Common myeloid progenitor, CD34-positive (primary cell): ENCODE data around the gene TRIM28.

Source experiments
- CTCF ChIA-PET: fragments of 350-600 bp; sonication (Branson Sonifier 250); formaldehyde crosslinking; loops from one replicate; lab custom pipeline; 2021; ENCODE audit warnings: antibody characterized with exemption; lab: Charles Lee
- POLR2A ChIA-PET: fragments of 350-600 bp; sonication (Branson Sonifier 250); formaldehyde crosslinking; loops from one replicate; lab custom pipeline; 2021; ENCODE audit warnings: antibody characterized with exemption; lab: Charles Lee
- DNase-seq, 3 donors: peaks; one replicate each; pipeline versions ENCODE4 v3.0.0 to v3.0.0-alpha.2; 2013
- H3K27ac ChIP-seq, 2 experiments: 1 replicate in 1 of 2; 2 replicates in 1 of 2; pipeline ENCODE4 v1.7.0; 2013; ENCODE audit warnings: inconsistent platforms in 2 of 2, low read length in 2 of 2, mild to moderate bottlenecking in 2 of 2, low read depth in 1 of 2, moderate library complexity in 1 of 2; ENCODE audit not compliant: severe bottlenecking in 2 of 2, insufficient read depth in 1 of 2, poor library complexity in 1 of 2
- H3K27me3 ChIP-seq, 5 experiments: replicated peaks in 2 of 5; 1 replicate in 3 of 5; 2 replicates in 2 of 5; pipeline versions ENCODE4 v1.6.1 to v1.7.0; 2013; ENCODE audit warnings: low read length in 4 of 5, mild to moderate bottlenecking in 2 of 5, moderate library complexity in 2 of 5, inconsistent platforms in 1 of 5; ENCODE audit not compliant: insufficient read depth in 5 of 5, control insufficient read depth in 4 of 5
- H3K36me3 ChIP-seq, 4 experiments: 1 replicate in 2 of 4; 2 replicates in 2 of 4; pipeline versions ENCODE4 v1.6.1 to v1.7.0; 2013; ENCODE audit warnings: low read length in 3 of 4, control low read depth in 1 of 4, mild to moderate bottlenecking in 1 of 4; ENCODE audit not compliant: control insufficient read depth in 4 of 4, insufficient read depth in 4 of 4
- H3K4me1 ChIP-seq, 4 experiments: 1 replicate in 3 of 4; 2 replicates in 1 of 4; pipeline versions ENCODE4 v1.6.1 to v1.7.1; 2013; ENCODE audit warnings: low read length in 3 of 4, mild to moderate bottlenecking in 3 of 4, control low read depth in 1 of 4, inconsistent platforms in 1 of 4, moderate library complexity in 1 of 4; ENCODE audit not compliant: control insufficient read depth in 4 of 4, insufficient read depth in 4 of 4; ENCODE audit errors: control extremely low read depth in 1 of 4
- H3K4me3 ChIP-seq, 7 experiments: 1 replicate in 4 of 7; 2 replicates in 3 of 7; pipeline versions ENCODE4 v1.5.1 to v1.7.0; 2013; ENCODE audit warnings: mild to moderate bottlenecking in 7 of 7, low read length in 6 of 7, moderate library complexity in 6 of 7, inconsistent platforms in 2 of 7, low read depth in 2 of 7, control low read depth in 1 of 7; ENCODE audit not compliant: insufficient read depth in 4 of 7, control insufficient read depth in 1 of 7; ENCODE audit errors: extremely low read depth in 1 of 7
- H3K9me3 ChIP-seq, 5 experiments: 1 replicate in 4 of 5; 2 replicates in 1 of 5; pipeline versions ENCODE4 v1.6.1 to v1.7.1; 2013; ENCODE audit warnings: low read length in 4 of 5, mild to moderate bottlenecking in 2 of 5, inconsistent platforms in 1 of 5, low read depth in 1 of 5, moderate library complexity in 1 of 5; ENCODE audit not compliant: control insufficient read depth in 4 of 5, insufficient read depth in 2 of 5; ENCODE audit errors: control extremely low read depth in 1 of 5
- WGBS: methylation state at CpG from one replicate; pipeline ENCODE4 v1.1.5; 2013; ENCODE audit not compliant: insufficient coverage; 5-methylcytosine and 5-hydroxymethylcytosine counted together

Gene TRIM28

DNA sequence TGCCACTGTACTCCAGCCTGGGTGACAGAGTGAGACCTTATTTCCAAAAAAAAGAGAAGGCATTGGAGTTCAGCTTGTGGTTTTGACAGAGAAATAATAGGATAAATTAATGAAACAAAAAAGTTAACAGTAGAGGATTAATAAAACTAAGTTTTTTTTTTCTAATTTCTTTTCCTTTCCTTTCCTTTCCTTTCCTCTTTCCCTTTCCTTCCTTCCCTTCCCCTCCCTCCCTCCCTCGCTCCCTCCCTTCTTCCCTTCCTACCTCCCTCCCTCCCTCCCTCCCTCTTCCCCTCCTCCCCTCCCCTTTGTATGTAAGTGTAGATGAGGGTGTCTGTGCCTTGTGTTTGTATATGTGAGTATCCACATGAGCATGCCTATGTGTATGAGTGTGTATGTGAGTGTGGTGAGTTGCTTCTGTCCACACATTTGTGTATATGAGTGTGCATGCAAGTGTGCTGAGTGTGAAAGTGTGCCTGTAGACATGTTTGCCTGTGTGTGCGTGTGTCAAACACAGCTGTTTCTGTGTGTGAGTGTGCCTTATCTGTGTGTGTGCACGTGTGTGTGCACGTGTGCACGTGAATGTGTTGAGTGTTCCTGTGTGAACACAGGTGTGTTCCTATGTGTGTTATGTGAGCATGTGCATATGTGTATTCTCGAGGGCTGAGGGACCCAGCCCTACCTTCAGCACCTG is 41.7 kb downstream of the TRIM28 start:
- Histone ChIP-seq H3K36me3 (peaks cover 0 to 32% (median 19%) of the 10 kb centered on the region in 4 experiments), H3K9me3 (no peaks in the 10 kb centered on the region), H3K27me3 (no peaks in the 10 kb centered on the region), H3K4me1 (peaks cover 0 to 4% (median 2%) of the 10 kb centered on the region in 4 experiments), H3K4me3 (no peak overlapping the region), H3K27ac (peak overlapping the region in 1 of 2 experiments; percentile 68)
- POLR2A ChIA-PET, result no interaction called here
- CTCF ChIA-PET, result interaction anchor here (0.8 to 4.2 kb wide), 2 partner anchors 62 to 66 kb away, joined by 3 to 26 read pairs; partner anchors contain the start of gene ZBTB45
- DNase-seq, result no peak
- 88% methylated on average over 5 of the region's 6 CpGs for WGBS

DNA sequence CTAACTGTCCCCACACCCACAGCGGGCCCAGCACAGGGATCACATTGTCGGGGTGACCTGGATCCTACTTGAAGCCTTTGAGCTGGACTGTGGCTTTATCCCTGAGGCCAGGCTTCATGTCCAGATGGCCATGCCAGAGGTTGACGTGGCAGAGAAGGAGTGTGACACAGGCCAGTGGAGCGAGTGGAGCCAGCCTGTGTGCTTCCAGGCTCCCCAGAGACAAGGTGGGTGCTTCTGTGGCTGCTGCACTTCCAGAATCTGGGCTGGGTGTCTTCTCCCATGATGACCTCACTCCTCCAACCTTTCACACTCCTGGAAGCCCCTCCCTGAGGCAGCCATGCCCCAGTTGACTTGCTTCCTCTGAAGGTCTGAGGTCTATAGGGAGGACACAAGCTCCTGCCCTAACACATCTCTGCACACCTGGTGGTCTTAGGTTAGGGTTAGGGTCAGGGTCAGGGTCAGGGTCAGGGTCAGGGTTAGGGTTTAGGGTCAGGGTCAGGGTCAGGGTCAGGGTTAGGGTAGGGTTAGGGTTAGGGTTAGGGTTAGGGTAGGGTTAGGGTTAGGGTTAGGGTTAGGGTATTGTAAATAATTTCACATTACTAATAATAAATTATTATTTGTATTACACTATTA is 42.4 kb downstream of the TRIM28 start:
- H3K9me3 ChIP-seq, result no peaks in the 10 kb centered on the region
- H3K27ac ChIP-seq, result no peak overlapping the region
- no peaks in the 10 kb centered on the region for H3K4me1 ChIP-seq
- 97% methylated on average over 4 of the region's 4 CpGs for WGBS
- peaks cover 0 to 32% (median 19%) of the 10 kb centered on the region in 4 experiments for H3K36me3 ChIP-seq
- POLR2A ChIA-PET, result no interaction called here
- DNase-seq, result peak in 1 of 3 donors; percentile 0
- no peak overlapping the region for H3K4me3 ChIP-seq
- CTCF ChIA-PET, result interaction anchor here (0.8 to 4.2 kb wide), 2 partner anchors 63 to 67 kb away, joined by 3 to 26 read pairs; partner anchors contain the start of gene ZBTB45
- no peaks in the 10 kb centered on the region for H3K27me3 ChIP-seq
